Measurements from ENCODE around the gene PRSS8.

GRCh38 chr16:31136287-31136662, 748 bp upstream of the PRSS8 start:
- TF ChIP-seq CTCF (conservative IDR thresholded peaks at IDR 0.05) (no peak), ZFX (IDR thresholded peaks at IDR 0.05) (no peak)

All from C4-2B (cell line).